Measurements from ENCODE around the gene PCDH9.

The PCDH9 gene

GRCh38 chr13:66844933-66845332 is 385.2 kb downstream of the PCDH9 start:
- DNase-seq (ENCODE audit: low read depth, low spot score): no peak

GRCh38 chr13:66842766-66843165 is 387.4 kb downstream of the PCDH9 start:
- DNase-seq (ENCODE audit: low read depth, low spot score): no peak

- no peak for DNase-seq (ENCODE audit: low read depth, low spot score)
Observed at GRCh38 chr13:66840621-66841020, 389.5 kb downstream of the PCDH9 start.

GRCh38 chr13:66837246-66837645 is 392.9 kb downstream of the PCDH9 start:
- DNase-seq (ENCODE audit: low read depth, low spot score): no peak

- peak; percentile 80 for DNase-seq (ENCODE audit: low read depth, low spot score)
Observed at GRCh38 chr13:66835040-66835628, 395.0 kb downstream of the PCDH9 start.

- no peak for DNase-seq (ENCODE audit: low read depth, low spot score)
Observed at GRCh38 chr13:66830940-66831716, 399.0 kb downstream of the PCDH9 start.

- DNase-seq (ENCODE audit: low read depth, low spot score): no peak
Observed at GRCh38 chr13:66829803-66830202, 400.3 kb downstream of the PCDH9 start.

GRCh38 chr13:66826398-66826797 is 403.7 kb downstream of the PCDH9 start:
- DNase-seq (ENCODE audit: low read depth, low spot score): no peak

- no peak for DNase-seq (ENCODE audit: low read depth, low spot score)
Observed at GRCh38 chr13:66821551-66821950, 408.6 kb downstream of the PCDH9 start.

GRCh38 chr13:66811455-66811854 is 418.7 kb downstream of the PCDH9 start:
- no peak for DNase-seq (ENCODE audit: low read depth, low spot score)

GRCh38 chr13:66809485-66809884 is 420.7 kb downstream of the PCDH9 start:
- DNase-seq (ENCODE audit: low read depth, low spot score): no peak

GRCh38 chr13:66807251-66807650 is 422.9 kb downstream of the PCDH9 start:
- no peak for DNase-seq (ENCODE audit: low read depth, low spot score)

GRCh38 chr13:66805657-66806056 is 424.5 kb downstream of the PCDH9 start:
- DNase-seq (ENCODE audit: low read depth, low spot score): peak; percentile 72

- DNase-seq (ENCODE audit: low read depth, low spot score): no peak
Observed at GRCh38 chr13:66803808-66804456, 426.2 kb downstream of the PCDH9 start.

GRCh38 chr13:66803013-66803807 is 426.9 kb downstream of the PCDH9 start:
- DNase-seq (ENCODE audit: low read depth, low spot score): no peak

- no peak for DNase-seq (ENCODE audit: low read depth, low spot score)
Observed at GRCh38 chr13:66795636-66796035, 434.5 kb downstream of the PCDH9 start.

- no peak for DNase-seq (ENCODE audit: low read depth, low spot score)
Observed at GRCh38 chr13:66794340-66795031, 435.6 kb downstream of the PCDH9 start.

- no peak for DNase-seq (ENCODE audit: low read depth, low spot score)
Observed at GRCh38 chr13:66790861-66791260, 439.3 kb downstream of the PCDH9 start.

- DNase-seq (ENCODE audit: low read depth, low spot score): no peak
Observed at GRCh38 chr13:66781241-66781640, 448.9 kb downstream of the PCDH9 start.

GRCh38 chr13:66780814-66781213 is 449.3 kb downstream of the PCDH9 start:
- DNase-seq (ENCODE audit: low read depth, low spot score): no peak

GRCh38 chr13:66778461-66778860 is 451.7 kb downstream of the PCDH9 start:
- no peak for DNase-seq (ENCODE audit: low read depth, low spot score)

Measured in astrocyte of the hippocampus (primary cell).